B cell (primary cell): ENCODE results near the gene TUBB2A.

Experiments
- EZH2 ChIP-seq: IDR thresholded peaks from 2 replicates; pipeline ENCODE4 v1.6.1; 2012; ENCODE audit warnings: borderline replicate concordance, low read depth, mild to moderate bottlenecking, moderate library complexity, low read length; ENCODE audit not compliant: insufficient read depth, poor library complexity, severe bottlenecking
- TF ChIP-seq, protein P1 (sequence below): fragments of 200-600 bp; IDR thresholded peaks from one replicate; pipeline ENCODE4 v1.8.0; 2022; ENCODE audit warnings: antibody characterized with exemption, mild to moderate bottlenecking

DNA sequence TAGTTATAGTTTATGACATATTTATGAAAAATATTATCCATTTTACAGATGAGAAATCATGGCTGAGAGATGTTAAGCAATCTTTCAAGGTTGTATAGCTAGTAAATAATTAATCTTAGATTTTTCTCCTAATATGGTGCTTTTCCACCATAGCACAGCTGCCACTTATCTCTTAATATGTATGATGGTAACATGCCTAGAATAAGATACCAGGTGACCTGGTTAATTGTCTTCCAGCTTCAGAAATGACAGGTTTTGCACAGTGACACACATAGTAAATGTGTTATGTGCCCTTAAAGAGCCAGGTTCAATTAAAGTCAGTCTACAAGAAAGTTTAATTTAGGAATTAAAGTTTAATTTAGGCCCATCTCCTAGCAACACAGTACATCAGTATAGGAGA lies 14.8 kb downstream of the TUBB2A start:
- TF ChIP-seq, protein P1, sequence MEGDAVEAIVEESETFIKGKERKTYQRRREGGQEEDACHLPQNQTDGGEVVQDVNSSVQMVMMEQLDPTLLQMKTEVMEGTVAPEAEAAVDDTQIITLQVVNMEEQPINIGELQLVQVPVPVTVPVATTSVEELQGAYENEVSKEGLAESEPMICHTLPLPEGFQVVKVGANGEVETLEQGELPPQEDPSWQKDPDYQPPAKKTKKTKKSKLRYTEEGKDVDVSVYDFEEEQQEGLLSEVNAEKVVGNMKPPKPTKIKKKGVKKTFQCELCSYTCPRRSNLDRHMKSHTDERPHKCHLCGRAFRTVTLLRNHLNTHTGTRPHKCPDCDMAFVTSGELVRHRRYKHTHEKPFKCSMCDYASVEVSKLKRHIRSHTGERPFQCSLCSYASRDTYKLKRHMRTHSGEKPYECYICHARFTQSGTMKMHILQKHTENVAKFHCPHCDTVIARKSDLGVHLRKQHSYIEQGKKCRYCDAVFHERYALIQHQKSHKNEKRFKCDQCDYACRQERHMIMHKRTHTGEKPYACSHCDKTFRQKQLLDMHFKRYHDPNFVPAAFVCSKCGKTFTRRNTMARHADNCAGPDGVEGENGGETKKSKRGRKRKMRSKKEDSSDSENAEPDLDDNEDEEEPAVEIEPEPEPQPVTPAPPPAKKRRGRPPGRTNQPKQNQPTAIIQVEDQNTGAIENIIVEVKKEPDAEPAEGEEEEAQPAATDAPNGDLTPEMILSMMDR = no peak
- TF ChIP-seq EZH2 = no peak
